AG09319 (cell line): Measurements from ENCODE around the gene ADGRG6.

Experiments used
- DNase-seq: peaks from one replicate; pipeline ENCODE4 v3.0.0-alpha.2; 2010; ENCODE audit warnings: low read depth; ENCODE audit errors: extremely low read depth
- CTCF ChIP-seq: IDR thresholded peaks from 2 replicates; pipeline ENCODE4 v1.5.1; 2011; ENCODE audit warnings: low read depth, mild to moderate bottlenecking, inconsistent platforms, low read length, moderate library complexity

Gene ADGRG6

GRCh38 chr6:142301651-142302391, at the start of gene ADGRG6:
TSS of gene ADGRG6 (plus strand) at chr6:142302007. CDS start at chr6:142302330, 323 bp downstream.
- DNase-seq: no peak
- peak; percentile 2; the same call in 1 of the 2 replicates for TF ChIP-seq CTCF

DNA sequence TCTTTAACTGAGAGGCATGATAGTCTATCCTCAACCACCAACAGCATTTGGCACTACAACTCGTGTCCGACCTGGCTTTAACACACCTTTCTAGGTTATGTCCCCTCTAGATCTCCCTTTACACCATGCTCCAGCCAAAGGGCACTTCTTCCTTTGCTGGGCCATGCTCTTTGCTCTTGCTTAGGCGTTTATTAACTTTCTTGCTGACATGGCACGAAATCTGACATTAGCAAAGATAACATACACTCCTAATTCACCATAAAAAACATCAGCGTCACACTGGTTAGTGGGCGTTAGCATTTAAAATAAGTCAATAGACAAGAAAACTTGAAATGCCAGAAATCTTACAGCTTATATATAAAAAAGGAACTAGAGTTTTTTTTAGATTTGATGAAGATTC, 47.3 kb upstream of the ADGRG6 start:
- no peak for DNase-seq
- TF ChIP-seq CTCF: no peak

GRCh38 chr6:142255785-142256184, 46.0 kb upstream of the ADGRG6 start:
- no peak for DNase-seq
- TF ChIP-seq CTCF: no peak

DNA sequence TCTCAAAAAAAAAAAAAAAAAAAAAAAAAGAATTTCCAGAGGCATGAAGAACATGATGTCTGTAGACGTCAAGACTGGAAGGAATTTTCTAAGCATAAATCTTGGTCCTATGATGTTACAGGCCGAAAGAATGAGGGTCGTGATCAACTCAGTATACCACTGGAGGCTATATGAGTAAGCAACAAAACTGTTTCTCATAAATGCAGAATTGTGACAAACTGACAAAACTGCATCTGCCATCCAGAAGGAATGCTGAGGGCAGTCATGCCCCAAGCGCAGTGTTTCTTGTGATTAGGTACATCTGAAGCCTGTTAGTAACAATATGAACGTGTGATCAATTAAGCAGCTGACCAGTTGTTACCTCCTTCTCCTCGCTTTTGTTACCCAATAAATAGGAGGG, 43.5 kb upstream of the ADGRG6 start:
- no peak for DNase-seq
- TF ChIP-seq CTCF: no peak

- no peak for DNase-seq
- TF ChIP-seq CTCF: no peak
These were observed 43.0 kb upstream of the ADGRG6 start for GRCh38 chr6:142258757-142259156.

GRCh38 chr6:142260748-142261147, 41.1 kb upstream of the ADGRG6 start:
- TF ChIP-seq CTCF: no peak
- DNase-seq: no peak

- no peak for DNase-seq
- no peak for TF ChIP-seq CTCF
These were observed 39.6 kb upstream of the ADGRG6 start for GRCh38 chr6:142262231-142262630.
